Measurements from ENCODE around the gene ANKRD34A. TPM values are rescaled to one million over a fixed set of nuclear protein-coding genes. Genes with fewer than 3 reads are reported as not detected.
"Not testable (repeated sequence)": the region's sequence is repeated elsewhere in the genome, so short reads cannot be mapped to it uniquely, and the experiment has no call there.

The ANKRD34A gene
- polyA plus RNA-seq, 1 experiment, result 0.83 TPM

DNA sequence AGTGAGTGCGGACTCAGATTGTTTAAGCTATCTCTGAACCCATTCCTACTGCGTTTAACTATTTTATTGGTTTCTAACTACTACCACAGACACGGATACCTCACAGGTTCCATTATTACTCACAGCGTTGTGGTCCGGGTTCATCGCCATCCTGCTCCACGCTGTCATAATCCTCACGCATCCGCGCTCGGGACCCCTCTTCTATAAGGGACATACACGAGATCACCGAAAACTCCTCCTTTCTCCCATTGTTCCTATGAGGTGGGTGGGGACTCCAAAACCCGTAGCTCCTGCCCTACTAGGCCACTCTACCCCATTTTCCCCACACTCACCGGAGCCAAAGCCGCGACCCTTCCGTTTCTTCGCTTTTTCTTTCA is 37.7 kb downstream of the ANKRD34A start:
- Histone ChIP-seq H3K27ac (ENCODE audit: low read depth, low read length) (peak overlapping the region; percentile 80), H3K9me3 (ENCODE audit: control insufficient read depth, insufficient read depth, low read length) (no peaks in the 10 kb centered on the region), H3K27me3 (ENCODE audit: control insufficient read depth, insufficient read depth, low read length) (no peaks in the 10 kb centered on the region), H3K4me3 (ENCODE audit: low read depth, low read length) (peak overlapping the region; percentile 85)
- no peak for DNase-seq (ENCODE audit: low read depth, low spot score)
- TF ChIP-seq, protein P1, sequence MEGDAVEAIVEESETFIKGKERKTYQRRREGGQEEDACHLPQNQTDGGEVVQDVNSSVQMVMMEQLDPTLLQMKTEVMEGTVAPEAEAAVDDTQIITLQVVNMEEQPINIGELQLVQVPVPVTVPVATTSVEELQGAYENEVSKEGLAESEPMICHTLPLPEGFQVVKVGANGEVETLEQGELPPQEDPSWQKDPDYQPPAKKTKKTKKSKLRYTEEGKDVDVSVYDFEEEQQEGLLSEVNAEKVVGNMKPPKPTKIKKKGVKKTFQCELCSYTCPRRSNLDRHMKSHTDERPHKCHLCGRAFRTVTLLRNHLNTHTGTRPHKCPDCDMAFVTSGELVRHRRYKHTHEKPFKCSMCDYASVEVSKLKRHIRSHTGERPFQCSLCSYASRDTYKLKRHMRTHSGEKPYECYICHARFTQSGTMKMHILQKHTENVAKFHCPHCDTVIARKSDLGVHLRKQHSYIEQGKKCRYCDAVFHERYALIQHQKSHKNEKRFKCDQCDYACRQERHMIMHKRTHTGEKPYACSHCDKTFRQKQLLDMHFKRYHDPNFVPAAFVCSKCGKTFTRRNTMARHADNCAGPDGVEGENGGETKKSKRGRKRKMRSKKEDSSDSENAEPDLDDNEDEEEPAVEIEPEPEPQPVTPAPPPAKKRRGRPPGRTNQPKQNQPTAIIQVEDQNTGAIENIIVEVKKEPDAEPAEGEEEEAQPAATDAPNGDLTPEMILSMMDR (IDR thresholded peaks at IDR 0.05; ENCODE audit: low read depth, low read length), result no peak
- ChIA-PET POLR2A (interaction anchor here (0.6 to 2.7 kb wide), 9 partner anchors 8 to 67 kb away, joined by 3 to 21 read pairs (median 9); partner anchors contain the start of genes ANKRD34A, PEX11B, PIAS3 and POLR3GL), CTCF (interaction anchor here (0.6 to 2.2 kb wide), 8 partner anchors 8 to 85 kb away, joined by 3 to 17 read pairs (median 3); partner anchors contain the start of genes PEX11B and PIAS3)

DNA sequence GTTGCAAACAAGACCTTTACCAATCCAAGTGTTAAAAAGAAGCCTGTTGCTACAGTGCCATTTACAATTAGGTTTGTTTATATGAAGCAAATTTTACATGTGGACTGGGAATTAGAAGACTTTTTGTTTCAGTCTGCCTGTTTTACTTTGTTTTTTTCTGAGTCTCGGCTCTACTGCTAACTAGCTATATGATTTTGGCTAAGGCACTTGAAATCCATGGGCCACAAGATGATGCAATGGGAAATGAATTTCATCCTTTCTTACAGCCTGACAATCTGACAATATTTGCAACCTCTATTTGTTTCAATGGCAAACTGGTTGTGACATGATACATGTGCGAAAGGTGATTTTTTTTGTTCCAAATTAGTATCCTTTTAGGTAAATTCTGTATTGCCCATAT is 42.1 kb downstream of the ANKRD34A start:
- ChIA-PET CTCF (interaction anchor here (1.7 to 3.1 kb wide), 2 partner anchors 12 to 31 kb away, joined by 6 to 23 read pairs; partner anchors contain the start of gene ITGA10), POLR2A (interaction anchor here (0.6 kb wide), 1 partner anchor 10 kb away, joined by 4 read pairs; no protein-coding TSS in a partner anchor)
- Histone ChIP-seq H3K27ac (ENCODE audit: low read depth, low read length) (no peak overlapping the region), H3K9me3 (ENCODE audit: control insufficient read depth, insufficient read depth, low read length) (no peaks in the 10 kb centered on the region), H3K27me3 (ENCODE audit: control insufficient read depth, insufficient read depth, low read length) (no peaks in the 10 kb centered on the region), H3K4me3 (ENCODE audit: low read depth, low read length) (no peak overlapping the region)
- DNase-seq (ENCODE audit: low read depth, low spot score), result no peak
- TF ChIP-seq, protein P1 (IDR thresholded peaks at IDR 0.05; ENCODE audit: low read depth, low read length), result no peak

DNA sequence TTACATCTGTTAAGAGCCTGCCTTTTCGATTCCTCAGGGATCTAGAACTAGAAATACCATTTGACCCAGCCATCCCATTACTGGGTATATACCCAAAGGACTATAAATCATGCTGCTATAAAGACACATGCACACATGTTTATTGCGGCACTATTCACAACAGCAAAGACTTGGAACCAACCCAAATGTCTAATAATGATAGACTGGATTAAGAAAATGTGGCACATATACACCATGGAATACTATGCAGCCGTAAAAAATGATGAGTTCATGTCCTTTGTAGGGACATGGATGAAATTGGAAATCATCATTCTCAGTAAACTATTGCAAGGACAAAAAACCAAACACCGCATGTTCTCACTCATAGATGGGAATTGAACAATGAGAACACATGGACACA is 44.1 kb downstream of the ANKRD34A start:
- CTCF ChIA-PET, result interaction anchor here (1.0 kb wide), 1 partner anchor 92 kb away, joined by 7 read pairs; no protein-coding TSS in a partner anchor
- not testable (repeated sequence) for H3K4me3 ChIP-seq (ENCODE audit: low read depth, low read length); DNase-seq (ENCODE audit: low read depth, low spot score); H3K9me3 ChIP-seq (ENCODE audit: control insufficient read depth, insufficient read depth, low read length); H3K27ac ChIP-seq (ENCODE audit: low read depth, low read length); H3K27me3 ChIP-seq (ENCODE audit: control insufficient read depth, insufficient read depth, low read length)
- POLR2A ChIA-PET, result interaction anchor here (0.6 kb wide), 1 partner anchor 91 kb away, joined by 3 read pairs; no protein-coding TSS in a partner anchor

DNA sequence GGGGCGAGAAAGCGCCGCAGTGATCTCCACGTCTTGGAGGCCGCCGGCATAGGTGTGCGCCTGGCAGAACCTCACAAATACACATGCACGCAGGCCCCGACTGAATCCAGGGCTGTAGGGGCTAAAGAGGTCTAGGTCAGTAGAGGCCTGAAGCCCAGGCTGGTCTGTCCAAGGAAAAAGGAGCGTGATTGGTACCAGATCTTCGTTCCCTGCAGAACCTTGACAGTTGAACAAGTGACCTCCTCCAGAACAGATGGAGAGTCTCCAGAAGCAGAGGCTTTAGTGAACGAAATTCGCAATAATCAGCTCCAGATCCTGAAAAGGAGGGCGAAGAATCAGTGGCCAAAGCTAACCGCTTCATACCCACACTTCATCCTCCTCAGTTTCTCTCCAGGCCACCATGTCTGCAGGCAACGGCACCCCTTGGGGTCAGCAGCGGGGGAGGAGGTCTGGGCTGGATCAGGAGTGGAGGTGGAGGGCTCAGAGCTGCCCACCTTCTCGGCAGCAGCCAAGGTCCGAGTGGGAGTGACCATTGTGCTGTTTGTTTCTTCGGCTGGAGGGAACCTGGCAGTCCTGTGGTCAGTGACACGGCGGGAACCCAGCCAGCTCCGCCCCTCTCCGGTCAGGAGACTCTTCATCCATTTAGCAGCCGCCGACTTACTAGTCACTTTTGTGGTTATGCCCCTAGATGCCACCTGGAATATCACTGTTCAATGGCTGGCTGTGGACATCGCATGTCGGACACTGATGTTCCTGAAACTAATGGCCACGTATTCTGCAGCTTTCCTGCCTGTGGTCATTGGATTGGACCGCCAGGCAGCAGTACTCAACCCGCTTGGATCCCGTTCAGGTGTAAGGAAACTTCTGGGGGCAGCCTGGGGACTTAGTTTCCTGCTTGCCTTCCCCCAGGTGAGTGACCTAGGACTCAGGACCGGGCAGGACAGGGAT is 45.1 kb downstream of the ANKRD34A start:
- Histone ChIP-seq H3K9me3 (ENCODE audit: control insufficient read depth, insufficient read depth, low read length) (no peaks in the 10 kb centered on the region), H3K27me3 (ENCODE audit: control insufficient read depth, insufficient read depth, low read length) (no peaks in the 10 kb centered on the region), H3K4me3 (ENCODE audit: low read depth, low read length) (peak overlapping the region; percentile 95), H3K27ac (ENCODE audit: low read depth, low read length) (peak overlapping the region; percentile 84)
- POLR2A ChIA-PET, result interaction anchor here (0.6 to 2.4 kb wide), 9 partner anchors 8 to 167 kb away, joined by 3 to 15 read pairs (median 5); partner anchors contain the start of genes ANKRD34A, ANKRD35, NUDT17 and PIAS3
- CTCF ChIA-PET, result interaction anchor here (1.0 to 1.7 kb wide), 7 partner anchors 8 to 93 kb away, joined by 3 to 10 read pairs (median 4); partner anchors contain the start of genes ITGA10, NUDT17 and RBM8A
- TF ChIP-seq, protein P1 (IDR thresholded peaks at IDR 0.05; ENCODE audit: low read depth, low read length), result no peak
- DNase-seq (ENCODE audit: low read depth, low spot score), result no peak

DNA sequence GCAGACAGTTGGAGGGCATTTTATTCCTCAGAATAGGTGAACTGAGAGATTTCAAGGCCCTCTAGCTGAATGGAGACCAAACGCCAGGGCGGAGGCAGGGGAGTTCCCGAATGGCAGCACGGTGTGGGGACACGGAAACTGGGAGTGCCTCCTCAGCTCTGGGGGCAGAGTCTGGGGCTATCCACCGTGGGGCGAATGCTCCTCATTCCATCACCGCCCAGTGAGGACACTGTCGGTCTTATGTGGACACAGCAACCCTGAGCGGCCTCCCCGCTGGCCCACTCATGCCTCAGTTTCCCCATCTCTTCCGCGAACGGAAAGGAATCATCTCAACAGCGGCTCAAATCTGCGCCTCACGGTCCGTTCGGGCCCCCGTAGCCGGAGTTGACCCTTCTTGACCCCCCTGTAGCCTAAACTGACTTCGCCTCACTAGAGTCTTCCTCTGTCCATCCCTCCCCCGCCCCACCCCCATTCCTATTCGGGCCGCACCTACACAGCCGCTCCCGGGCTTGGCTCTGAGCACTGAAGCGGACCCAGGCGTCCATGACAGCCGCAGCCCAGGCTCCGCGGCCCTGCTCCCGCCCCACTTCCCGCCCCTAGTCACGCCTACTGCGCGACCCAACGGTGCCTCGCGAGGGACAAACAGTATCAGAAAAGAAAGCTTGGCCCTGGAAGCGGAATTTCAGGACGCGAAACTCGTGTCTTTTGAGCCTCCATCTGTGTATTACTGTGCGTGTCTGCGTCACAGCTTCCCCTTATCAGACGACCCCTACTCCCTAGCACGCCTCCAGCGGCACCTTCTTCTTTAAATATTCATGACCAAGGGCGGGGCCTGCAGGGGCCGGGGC is 46.0 kb downstream of the ANKRD34A start, which contains the start of gene PEX11B:
Gene PEX11B (minus strand): TSS at position 574 of the 848 bp plus-strand sequence. CDS start 29 bp downstream, at position 545.
- H3K4me3 ChIP-seq (ENCODE audit: low read depth, low read length), result peak within 1 kb of the TSS; percentile 95
- H3K9me3 ChIP-seq (ENCODE audit: control insufficient read depth, insufficient read depth, low read length), result no peaks in the 10 kb centered on the region
- DNase-seq (ENCODE audit: low read depth, low spot score), result peak; percentile 65
- H3K27me3 ChIP-seq (ENCODE audit: control insufficient read depth, insufficient read depth, low read length), result no peaks in the 10 kb centered on the region
- ChIA-PET POLR2A (interaction anchor here (0.6 to 2.4 kb wide), 8 partner anchors 9 to 166 kb away, joined by 3 to 15 read pairs (median 6); partner anchors contain the start of genes ANKRD34A, ANKRD35, NUDT17 and PIAS3), CTCF (interaction anchor here (1.4 to 1.7 kb wide), 4 partner anchors 9 to 73 kb away, joined by 3 to 10 read pairs (median 5); partner anchors contain the start of genes ITGA10, NUDT17 and RBM8A)
- TF ChIP-seq, protein P1 (IDR thresholded peaks at IDR 0.05; ENCODE audit: low read depth, low read length), result no peak
- peak within 1 kb of the TSS; percentile 84 for H3K27ac ChIP-seq (ENCODE audit: low read depth, low read length)

Measured in AG04450 (cell line).